ENCODE measurements around the gene RRAS. TPM values are rescaled to one million over a fixed set of nuclear protein-coding genes. Genes with fewer than 3 reads are reported as not detected.

RRAS gene
- total and polyA plus RNA-seq, 2 donors from 2014 or later, result 92.3 to 140 TPM

DNA sequence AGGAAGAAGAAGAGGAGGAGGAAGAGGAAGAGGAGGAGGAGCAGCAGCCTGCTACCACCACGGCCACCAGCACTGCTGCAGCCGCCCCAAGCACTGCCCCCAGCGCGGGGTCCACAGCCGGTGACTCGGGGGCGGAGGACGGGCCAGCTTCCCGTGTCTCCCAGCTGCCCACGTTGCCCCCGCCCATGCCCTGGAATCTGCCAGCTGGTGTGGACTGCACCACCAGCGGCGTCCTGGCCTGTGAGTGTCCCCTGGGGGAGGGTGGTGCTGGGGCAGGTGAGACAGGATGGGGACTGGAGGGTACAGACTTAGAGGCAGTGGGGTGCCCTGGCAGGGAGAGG lies 13.5 kb upstream of the RRAS start:
- intact Hi-C loops (cut with DNase I), result no loop called here
- TF ChIP-seq, protein P1, sequence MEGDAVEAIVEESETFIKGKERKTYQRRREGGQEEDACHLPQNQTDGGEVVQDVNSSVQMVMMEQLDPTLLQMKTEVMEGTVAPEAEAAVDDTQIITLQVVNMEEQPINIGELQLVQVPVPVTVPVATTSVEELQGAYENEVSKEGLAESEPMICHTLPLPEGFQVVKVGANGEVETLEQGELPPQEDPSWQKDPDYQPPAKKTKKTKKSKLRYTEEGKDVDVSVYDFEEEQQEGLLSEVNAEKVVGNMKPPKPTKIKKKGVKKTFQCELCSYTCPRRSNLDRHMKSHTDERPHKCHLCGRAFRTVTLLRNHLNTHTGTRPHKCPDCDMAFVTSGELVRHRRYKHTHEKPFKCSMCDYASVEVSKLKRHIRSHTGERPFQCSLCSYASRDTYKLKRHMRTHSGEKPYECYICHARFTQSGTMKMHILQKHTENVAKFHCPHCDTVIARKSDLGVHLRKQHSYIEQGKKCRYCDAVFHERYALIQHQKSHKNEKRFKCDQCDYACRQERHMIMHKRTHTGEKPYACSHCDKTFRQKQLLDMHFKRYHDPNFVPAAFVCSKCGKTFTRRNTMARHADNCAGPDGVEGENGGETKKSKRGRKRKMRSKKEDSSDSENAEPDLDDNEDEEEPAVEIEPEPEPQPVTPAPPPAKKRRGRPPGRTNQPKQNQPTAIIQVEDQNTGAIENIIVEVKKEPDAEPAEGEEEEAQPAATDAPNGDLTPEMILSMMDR (IDR thresholded peaks at IDR 0.05; ENCODE audit: borderline replicate concordance, extremely low read depth, insufficient read depth), result no peak
- no peaks in the 10 kb centered on the region for H3K27me3 ChIP-seq (ENCODE audit: control insufficient read depth, insufficient read depth, low read length)
- DNase-seq (no peak), FAIRE-seq (no peak)
- H3K9ac ChIP-seq (ENCODE audit: low read length in 3 of 3), result no peak overlapping the region
- H3K36me3 ChIP-seq (ENCODE audit: control insufficient read depth in 2 of 3, insufficient read depth in 3 of 3, low read length in 3 of 3), result peaks cover 0 to 38% (median 17%) of the 10 kb centered on the region in 3 donors
- no peak overlapping the region for H3K4me3 ChIP-seq (ENCODE audit: low read length in 3 of 3)
- H3K4me1 ChIP-seq (ENCODE audit: control insufficient read depth in 2 of 3, insufficient read depth in 2 of 3, low read depth in 1 of 3, low read length in 3 of 3), result no peaks in the 10 kb centered on the region
- no peaks in the 10 kb centered on the region for H3K9me3 ChIP-seq (ENCODE audit: control insufficient read depth in 2 of 3, insufficient read depth in 1 of 3, low read length in 3 of 3)
- no peak overlapping the region for H3K27ac ChIP-seq (ENCODE audit: low read depth in 2 of 2, low read length in 2 of 2)

DNA sequence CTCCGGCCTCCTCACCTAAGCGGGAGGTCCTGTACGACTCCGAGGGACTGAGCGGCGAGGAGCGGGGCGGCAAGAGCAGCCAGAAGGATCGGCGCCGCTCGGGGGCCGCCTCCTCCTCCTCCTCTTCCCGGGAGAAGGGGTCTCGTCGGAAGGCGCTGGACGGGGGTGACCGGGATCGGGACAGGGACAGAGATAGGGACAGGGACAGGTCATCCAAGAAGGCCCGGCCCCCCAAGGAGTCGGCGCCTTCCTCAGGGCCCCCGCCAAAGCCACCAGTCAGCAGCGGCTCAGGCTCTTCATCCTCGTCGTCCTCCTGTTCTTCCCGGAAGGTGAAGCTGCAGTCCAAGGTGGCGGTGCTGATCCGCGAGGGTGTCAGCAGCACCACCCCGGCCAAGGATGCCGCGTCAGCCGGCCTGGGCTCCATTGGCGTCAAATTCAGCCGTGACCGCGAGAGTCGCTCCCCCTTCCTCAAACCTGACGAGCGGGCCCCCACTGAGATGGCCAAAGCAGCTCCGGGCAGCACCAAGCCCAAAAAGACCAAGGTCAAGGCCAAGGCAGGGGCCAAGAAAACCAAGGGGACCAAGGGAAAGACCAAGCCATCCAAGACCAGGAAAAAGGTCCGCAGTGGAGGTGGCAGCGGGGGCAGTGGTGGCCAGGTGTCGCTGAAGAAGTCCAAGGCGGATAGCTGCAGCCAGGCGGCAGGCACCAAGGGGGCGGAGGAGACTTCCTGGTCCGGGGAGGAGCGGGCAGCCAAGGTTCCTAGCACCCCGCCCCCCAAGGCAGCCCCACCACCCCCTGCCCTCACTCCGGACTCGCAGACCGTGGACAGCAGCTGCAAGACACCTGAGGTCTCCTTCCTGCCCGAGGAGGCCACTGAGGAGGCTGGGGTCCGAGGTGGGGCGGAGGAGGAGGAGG lies 12.9 kb upstream of the RRAS start:
- Histone ChIP-seq H3K9me3 (ENCODE audit: control insufficient read depth in 2 of 3, insufficient read depth in 1 of 3, low read length in 3 of 3) (no peaks in the 10 kb centered on the region), H3K9ac (ENCODE audit: low read length in 3 of 3) (no peak overlapping the region), H3K27me3 (ENCODE audit: control insufficient read depth, insufficient read depth, low read length) (no peaks in the 10 kb centered on the region), H3K4me3 (ENCODE audit: low read length in 3 of 3) (no peak overlapping the region), H3K27ac (ENCODE audit: low read depth in 2 of 2, low read length in 2 of 2) (no peak overlapping the region), H3K36me3 (ENCODE audit: control insufficient read depth in 2 of 3, insufficient read depth in 3 of 3, low read length in 3 of 3) (peaks cover 0 to 37% (median 17%) of the 10 kb centered on the region in 3 donors), H3K4me1 (ENCODE audit: control insufficient read depth in 2 of 3, insufficient read depth in 2 of 3, low read depth in 1 of 3, low read length in 3 of 3) (no peaks in the 10 kb centered on the region)
- FAIRE-seq, result no peak
- no peak for DNase-seq
- TF ChIP-seq, protein P1 (IDR thresholded peaks at IDR 0.05; ENCODE audit: borderline replicate concordance, extremely low read depth, insufficient read depth), result no peak
- intact Hi-C loops (cut with DNase I), result no loop called here

DNA sequence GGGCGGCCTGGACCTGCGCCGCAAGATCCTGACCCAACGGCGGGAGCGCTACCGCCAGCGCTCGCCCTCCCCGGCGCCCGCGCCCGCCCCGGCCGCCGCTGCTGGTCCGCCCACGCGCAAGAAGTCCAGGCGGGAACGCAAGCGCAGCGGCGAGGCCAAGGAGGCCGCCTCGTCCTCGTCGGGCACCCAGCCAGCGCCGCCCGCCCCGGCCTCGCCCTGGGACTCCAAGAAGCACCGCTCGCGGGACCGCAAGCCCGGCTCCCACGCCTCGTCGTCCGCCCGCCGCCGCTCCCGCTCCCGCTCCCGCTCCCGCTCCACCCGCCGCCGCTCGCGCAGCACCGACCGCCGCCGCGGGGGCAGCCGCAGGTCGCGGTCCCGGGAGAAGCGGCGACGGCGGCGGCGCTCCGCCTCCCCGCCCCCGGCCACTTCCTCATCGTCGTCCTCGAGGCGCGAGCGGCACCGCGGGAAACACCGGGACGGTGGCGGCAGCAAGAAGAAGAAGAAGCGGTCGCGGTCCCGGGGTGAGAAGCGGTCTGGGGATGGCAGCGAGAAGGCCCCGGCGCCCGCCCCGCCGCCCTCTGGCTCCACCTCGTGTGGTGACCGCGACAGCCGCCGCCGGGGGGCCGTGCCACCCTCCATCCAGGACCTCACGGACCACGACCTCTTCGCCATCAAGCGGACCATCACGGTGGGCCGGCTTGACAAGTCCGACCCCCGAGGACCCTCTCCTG lies 12.0 kb upstream of the RRAS start:
- Histone ChIP-seq H3K9ac (ENCODE audit: low read length in 3 of 3) (no peak overlapping the region), H3K4me3 (ENCODE audit: low read length in 3 of 3) (no peak overlapping the region), H3K9me3 (ENCODE audit: control insufficient read depth in 2 of 3, insufficient read depth in 1 of 3, low read length in 3 of 3) (no peaks in the 10 kb centered on the region), H3K27me3 (ENCODE audit: control insufficient read depth, insufficient read depth, low read length) (no peaks in the 10 kb centered on the region), H3K4me1 (ENCODE audit: control insufficient read depth in 2 of 3, insufficient read depth in 2 of 3, low read depth in 1 of 3, low read length in 3 of 3) (no peaks in the 10 kb centered on the region), H3K27ac (ENCODE audit: low read depth in 2 of 2, low read length in 2 of 2) (no peak overlapping the region), H3K36me3 (ENCODE audit: control insufficient read depth in 2 of 3, insufficient read depth in 3 of 3, low read length in 3 of 3) (peaks cover 0 to 40% (median 17%) of the 10 kb centered on the region in 3 donors)
- intact Hi-C loops (cut with DNase I), result no loop called here
- TF ChIP-seq, protein P1 (IDR thresholded peaks at IDR 0.05; ENCODE audit: borderline replicate concordance, extremely low read depth, insufficient read depth), result no peak
- no peak for FAIRE-seq
- no peak for DNase-seq

All from kidney (tissue), 14 donors.